HepG2 (cell line): ENCODE results near the gene METAP2. TPM values are rescaled to one million over a fixed set of nuclear protein-coding genes. Genes with fewer than 3 reads are reported as not detected.
A peak's percentile ranks its signal among the peaks of the same experiment; 100 is the strongest.

Experiments
- ATF4 ChIP-seq, 2 experiments: fragments of 450-650 bp in 1 of 2; sonication (generic) in 1 of 2; formaldehyde crosslinking; IDR thresholded peaks; 2 replicates each; pipeline versions ENCODE4 v1.5.0 to v1.8.0; 2020 to 2022; ENCODE audit warnings: mild to moderate bottlenecking in 1 of 2, missing genetic modification reagents in 1 of 2
- CENPT ChIP-seq: sonication (generic); formaldehyde crosslinking; IDR thresholded peaks from 2 replicates; pipeline ENCODE4 v1.8.0; 2022; ENCODE audit warnings: low read depth, mild to moderate bottlenecking, moderate library complexity, missing genetic modification reagents
- GATA4 ChIP-seq: sonication (generic); IDR thresholded peaks from 2 replicates; pipeline ENCODE4 v1.6.1; 2016; ENCODE audit warnings: antibody characterized with exemption, low read depth, borderline replicate concordance
- NFE2L2 ChIP-seq: fragments of 150-350 bp; IDR thresholded peaks from 2 replicates; pipeline ENCODE4 v1.6.1; 2014; ENCODE audit warnings: low read length
- POGZ ChIP-seq: sonication (generic); formaldehyde crosslinking; IDR thresholded peaks from 2 replicates; pipeline ENCODE4 v1.4.0; 2020; ENCODE audit warnings: mild to moderate bottlenecking, missing genetic modification reagents
- RBFOX2 ChIP-seq: fragments of 200-400 bp; formaldehyde crosslinking; IDR thresholded peaks from 2 replicates; pipeline ENCODE4 v1.6.1; 2017; ENCODE audit warnings: low read depth, mild to moderate bottlenecking, low read length
- SMAD9 ChIP-seq: sonication (generic); formaldehyde crosslinking; IDR thresholded peaks from 2 replicates; pipeline ENCODE4 v1.5.1; 2020; ENCODE audit warnings: mild to moderate bottlenecking, missing genetic modification reagents
- SP140L ChIP-seq: sonication (generic); formaldehyde crosslinking; IDR thresholded peaks from 2 replicates; pipeline ENCODE4 v1.4.0; 2020; ENCODE audit warnings: missing genetic modification reagents, borderline replicate concordance
- TFDP1 ChIP-seq: IDR thresholded peaks from 2 replicates; pipeline ENCODE4 v1.6.1; 2016; ENCODE audit warnings: missing compliant biosample characterization, missing genetic modification reagents, borderline replicate concordance
- ZBED4 ChIP-seq: sonication (generic); formaldehyde crosslinking; IDR thresholded peaks from 2 replicates; pipeline ENCODE4 v1.4.0; 2020; ENCODE audit warnings: missing genetic modification reagents, borderline replicate concordance
- ZBTB44 ChIP-seq: sonication (generic); formaldehyde crosslinking; IDR thresholded peaks from 2 replicates; pipeline ENCODE4 v1.4.0; 2020; ENCODE audit warnings: missing genetic modification reagents
- ZNF292 ChIP-seq: sonication (generic); formaldehyde crosslinking; IDR thresholded peaks from 2 replicates; pipeline ENCODE4 v1.8.1; 2022; ENCODE audit warnings: mild to moderate bottlenecking, low read depth, missing genetic modification reagents, borderline replicate concordance
- ZNF446 ChIP-seq: sonication (generic); formaldehyde crosslinking; IDR thresholded peaks from 2 replicates; pipeline ENCODE4 v1.5.0; 2020; ENCODE audit warnings: mild to moderate bottlenecking, missing genetic modification reagents
- ZNF574 ChIP-seq: sonication (generic); formaldehyde crosslinking; IDR thresholded peaks from 2 replicates; pipeline ENCODE4 v1.4.0; 2020; ENCODE audit warnings: missing genetic modification reagents
- ZNF644 ChIP-seq: IDR thresholded peaks from 2 replicates; pipeline ENCODE4 v1.6.1; 2016; ENCODE audit warnings: low read depth
- ZNF670 ChIP-seq: sonication (generic); formaldehyde crosslinking; IDR thresholded peaks from 2 replicates; pipeline ENCODE4 v1.8.0; 2022; ENCODE audit warnings: mild to moderate bottlenecking, missing genetic modification reagents, borderline replicate concordance
- ZNF75D ChIP-seq: sonication (generic); formaldehyde crosslinking; IDR thresholded peaks from 2 replicates; pipeline ENCODE4 v1.8.1; 2023; ENCODE audit warnings: missing genetic modification reagents, mild to moderate bottlenecking, borderline replicate concordance
- ZSCAN21 ChIP-seq: sonication (generic); formaldehyde crosslinking; IDR thresholded peaks from 2 replicates; pipeline ENCODE4 v1.8.0; 2022; ENCODE audit warnings: mild to moderate bottlenecking, missing genetic modification reagents, moderate library complexity, borderline replicate concordance
- polyA plus RNA-seq, 8 experiments: library from polyadenylated mRNA; depleted of rRNA in 3 of 8; stranded (reverse) in 7 of 8; unstranded in 1 of 8; fragments of >200 nt; fragmentation: Illumina TruSeq in 4 of 8; extraction: Trizol in 4 of 8; gene quantifications; 2 replicates each; pipeline versions ENCODE4 v1.2.1 to v1.2.3, GENCODE V29; 2011 to 2016; ENCODE audit warnings: low read depth in 4 of 8, missing spikeins in 1 of 8, mixed read lengths in 1 of 8; ENCODE audit not compliant: insufficient read depth in 1 of 8
- total RNA-seq, 5 experiments: library from RNA; depleted of rRNA; stranded (reverse); fragments of >200 nt; fragmentation: Illumina TruSeq; extraction: Trizol; gene quantifications; 2 replicates each; pipeline ENCODE4 v1.2.3, GENCODE V29; 2016; ENCODE audit warnings: low read depth in 1 of 5

METAP2 gene
- total and polyA plus RNA-seq, 2 of the 13 experiments (the other 11 are each of a cell fraction or from before 2014, with no cell fraction given): 67.8 to 131 TPM

- TF ChIP-seq ZNF75D (no peak), POGZ (CRISPR knock-in tag) (peak; percentile 97), SP140L (CRISPR knock-in tag) (0 out of 2 replicates have a peak, but pooled peaks have one; percentile 85), ZSCAN21 (CRISPR knock-in tag) (peak; percentile 96), ATF4 (CRISPR knock-in tag; IDR thresholded peaks at IDR 0.05) (peak in 1 of 2 experiments; percentile 75; a peak in 2 of 4 replicates), GATA4 (0 out of 2 replicates have a peak, but pooled peaks have one; percentile 43), ZNF574 (peak; percentile 99), ZNF644 (CRISPR knock-in tag) (0 out of 2 replicates have a peak, but pooled peaks have one; percentile 53), CENPT (CRISPR knock-in tag) (no peak), ZNF670 (CRISPR knock-in tag) (peak; percentile 93), ZNF446 (CRISPR knock-in tag) (no peak), SMAD9 (CRISPR knock-in tag) (no peak), ZBTB44 (CRISPR knock-in tag) (0 out of 2 replicates have a peak, but pooled peaks have one; percentile 47), ZNF292 (CRISPR knock-in tag) (peak; percentile 81), TFDP1 (CRISPR knock-in tag) (peak; percentile 89), ZBED4 (CRISPR knock-in tag) (peak; percentile 67; the same call in 1 of the 2 replicates), NFE2L2 (no peak), RBFOX2 (peak; percentile 94)
Measured at GRCh38 chr12:95473884-95474659, at the start of gene METAP2 (continued).
